Neutrophil (primary cell): ENCODE data around the gene PCK1.

Experiments
- H3K27ac ChIP-seq: fragments of 200-600 bp; sonication (generic); 2 replicates; pipeline ENCODE4 v1.5.1; 2016; ENCODE audit warnings: mild to moderate bottlenecking, moderate library complexity
- H3K27me3 ChIP-seq: fragments of 200-600 bp; sonication (generic); 2 replicates; pipeline ENCODE4 v1.6.0; 2016; ENCODE audit warnings: mild to moderate bottlenecking
- H3K36me3 ChIP-seq: fragments of 200-600 bp; sonication (generic); 2 replicates; pipeline ENCODE4 v1.5.1; 2017
- H3K4me1 ChIP-seq, 2 experiments: fragments of 200-600 bp in 1 of 2; sonication (generic) in 1 of 2; 1 replicate in 1 of 2; 2 replicates in 1 of 2; pipeline versions ENCODE4 v1.5.1 to v1.6.1; 2013 to 2016; ENCODE audit warnings: low read depth in 1 of 2, low read length in 1 of 2, mild to moderate bottlenecking in 1 of 2, moderate library complexity in 1 of 2; ENCODE audit not compliant: control insufficient read depth in 1 of 2, insufficient read depth in 1 of 2
- H3K4me3 ChIP-seq, 2 experiments: fragments of 200-600 bp in 1 of 2; sonication (generic) in 1 of 2; 1 replicate in 1 of 2; 2 replicates in 1 of 2; pipeline ENCODE4 v1.5.1; 2013 to 2016; ENCODE audit warnings: low read depth in 1 of 2, low read length in 1 of 2, mild to moderate bottlenecking in 1 of 2, moderate library complexity in 1 of 2
- H3K9me3 ChIP-seq: fragments of 200-600 bp; sonication (generic); 2 replicates; pipeline ENCODE4 v1.5.1; 2016
- TF ChIP-seq, protein P1 (sequence below): fragments of 200-600 bp; sonication (generic); IDR thresholded peaks from 2 replicates; pipeline ENCODE4 v1.5.1; 2016; ENCODE audit warnings: antibody characterized with exemption

PCK1 gene

DNA sequence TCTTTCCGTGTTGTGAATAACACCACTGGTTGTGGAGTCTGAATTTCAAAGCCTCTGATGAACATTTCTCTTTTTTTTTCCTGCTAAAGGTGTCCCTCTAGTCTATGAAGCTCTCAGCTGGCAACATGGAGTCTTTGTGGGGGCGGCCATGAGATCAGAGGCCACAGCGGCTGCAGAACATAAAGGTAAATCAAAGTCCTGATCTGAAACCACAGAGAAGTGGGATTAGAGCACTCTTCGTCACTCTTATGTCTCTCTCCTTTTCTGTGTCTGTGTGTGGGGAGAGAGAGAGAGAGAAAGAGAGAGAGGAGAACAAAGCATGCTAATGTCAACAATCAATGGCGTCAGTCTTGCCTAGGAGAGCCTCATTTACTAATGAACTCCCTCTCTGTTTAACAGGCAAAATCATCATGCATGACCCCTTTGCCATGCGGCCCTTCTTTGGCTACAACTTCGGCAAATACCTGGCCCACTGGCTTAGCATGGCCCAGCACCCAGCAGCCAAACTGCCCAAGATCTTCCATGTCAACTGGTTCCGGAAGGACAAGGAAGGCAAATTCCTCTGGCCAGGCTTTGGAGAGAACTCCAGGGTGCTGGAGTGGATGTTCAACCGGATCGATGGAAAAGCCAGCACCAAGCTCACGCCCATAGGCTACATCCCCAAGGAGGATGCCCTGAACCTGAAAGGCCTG is 4.2 kb downstream of the PCK1 start:
- H3K4me3 ChIP-seq = no peak overlapping the region
- TF ChIP-seq, protein P1, sequence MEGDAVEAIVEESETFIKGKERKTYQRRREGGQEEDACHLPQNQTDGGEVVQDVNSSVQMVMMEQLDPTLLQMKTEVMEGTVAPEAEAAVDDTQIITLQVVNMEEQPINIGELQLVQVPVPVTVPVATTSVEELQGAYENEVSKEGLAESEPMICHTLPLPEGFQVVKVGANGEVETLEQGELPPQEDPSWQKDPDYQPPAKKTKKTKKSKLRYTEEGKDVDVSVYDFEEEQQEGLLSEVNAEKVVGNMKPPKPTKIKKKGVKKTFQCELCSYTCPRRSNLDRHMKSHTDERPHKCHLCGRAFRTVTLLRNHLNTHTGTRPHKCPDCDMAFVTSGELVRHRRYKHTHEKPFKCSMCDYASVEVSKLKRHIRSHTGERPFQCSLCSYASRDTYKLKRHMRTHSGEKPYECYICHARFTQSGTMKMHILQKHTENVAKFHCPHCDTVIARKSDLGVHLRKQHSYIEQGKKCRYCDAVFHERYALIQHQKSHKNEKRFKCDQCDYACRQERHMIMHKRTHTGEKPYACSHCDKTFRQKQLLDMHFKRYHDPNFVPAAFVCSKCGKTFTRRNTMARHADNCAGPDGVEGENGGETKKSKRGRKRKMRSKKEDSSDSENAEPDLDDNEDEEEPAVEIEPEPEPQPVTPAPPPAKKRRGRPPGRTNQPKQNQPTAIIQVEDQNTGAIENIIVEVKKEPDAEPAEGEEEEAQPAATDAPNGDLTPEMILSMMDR = no peak
- H3K9me3 ChIP-seq = no peaks in the 10 kb centered on the region
- H3K36me3 ChIP-seq = no peaks in the 10 kb centered on the region
- H3K27ac ChIP-seq = no peak overlapping the region
- peaks cover 55% of the 10 kb centered on the region for H3K27me3 ChIP-seq
- no peaks in the 10 kb centered on the region for H3K4me1 ChIP-seq

DNA sequence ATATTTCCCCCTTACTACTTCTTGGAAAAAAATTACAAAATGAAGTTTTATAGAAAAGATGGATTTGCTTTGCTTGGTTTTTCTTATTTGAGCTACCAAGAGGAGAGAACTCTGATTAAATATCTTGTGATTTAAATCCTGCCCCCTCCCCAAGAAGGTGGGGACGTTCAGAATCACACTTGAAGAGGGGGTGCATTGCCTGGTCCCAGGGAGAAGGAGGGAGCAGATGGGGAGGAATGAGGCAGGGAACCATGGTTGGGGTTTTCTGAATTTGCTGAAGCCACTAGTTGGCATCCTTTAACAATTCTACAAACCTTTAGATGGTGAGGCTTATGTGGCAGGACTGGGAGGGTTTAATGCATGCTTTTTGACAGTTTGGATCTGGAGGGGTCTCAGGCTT is 5.5 kb downstream of the PCK1 start:
- H3K4me1 ChIP-seq = no peaks in the 10 kb centered on the region
- H3K27ac ChIP-seq = no peak overlapping the region
- H3K27me3 ChIP-seq = peaks cover 53% of the 10 kb centered on the region
- no peaks in the 10 kb centered on the region for H3K9me3 ChIP-seq
- no peak overlapping the region for H3K4me3 ChIP-seq
- TF ChIP-seq, protein P1 = no peak
- no peaks in the 10 kb centered on the region for H3K36me3 ChIP-seq

DNA sequence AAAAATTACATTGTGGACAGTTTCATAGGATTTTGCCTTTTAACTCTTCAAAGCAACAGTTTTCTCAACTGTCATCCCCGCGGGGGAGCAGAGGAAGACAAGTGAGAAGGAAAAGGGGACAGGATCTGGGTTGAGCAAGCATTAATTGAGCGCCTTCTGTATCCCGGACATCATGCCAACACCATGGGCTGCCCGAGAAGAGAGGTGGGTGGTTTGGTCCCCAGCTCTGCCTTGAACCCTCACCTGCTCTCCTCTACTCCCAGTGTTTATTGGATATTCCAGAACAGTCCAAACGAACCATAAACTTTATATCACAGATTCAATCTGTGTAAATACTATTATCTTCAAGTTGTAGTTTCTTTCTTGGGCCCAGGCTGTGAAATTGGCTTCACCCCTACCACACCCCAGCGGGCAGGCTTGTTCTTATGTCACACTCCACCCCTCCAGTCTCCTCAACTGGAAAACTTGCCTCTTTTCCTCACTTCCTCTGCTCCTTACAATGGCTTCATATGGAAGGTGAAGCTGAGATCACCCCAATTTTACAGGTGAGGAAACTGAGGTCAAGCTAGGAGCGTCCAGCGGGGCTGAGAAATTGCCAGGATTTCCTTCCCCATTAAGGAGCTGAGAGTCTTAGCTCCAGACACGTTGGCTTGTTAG is 6.0 kb downstream of the PCK1 start:
- no peak overlapping the region for H3K4me3 ChIP-seq
- no peak overlapping the region for H3K27ac ChIP-seq
- no peaks in the 10 kb centered on the region for H3K4me1 ChIP-seq
- TF ChIP-seq, protein P1 = no peak
- H3K27me3 ChIP-seq = peaks cover 50% of the 10 kb centered on the region
- H3K36me3 ChIP-seq = no peaks in the 10 kb centered on the region
- no peaks in the 10 kb centered on the region for H3K9me3 ChIP-seq

DNA sequence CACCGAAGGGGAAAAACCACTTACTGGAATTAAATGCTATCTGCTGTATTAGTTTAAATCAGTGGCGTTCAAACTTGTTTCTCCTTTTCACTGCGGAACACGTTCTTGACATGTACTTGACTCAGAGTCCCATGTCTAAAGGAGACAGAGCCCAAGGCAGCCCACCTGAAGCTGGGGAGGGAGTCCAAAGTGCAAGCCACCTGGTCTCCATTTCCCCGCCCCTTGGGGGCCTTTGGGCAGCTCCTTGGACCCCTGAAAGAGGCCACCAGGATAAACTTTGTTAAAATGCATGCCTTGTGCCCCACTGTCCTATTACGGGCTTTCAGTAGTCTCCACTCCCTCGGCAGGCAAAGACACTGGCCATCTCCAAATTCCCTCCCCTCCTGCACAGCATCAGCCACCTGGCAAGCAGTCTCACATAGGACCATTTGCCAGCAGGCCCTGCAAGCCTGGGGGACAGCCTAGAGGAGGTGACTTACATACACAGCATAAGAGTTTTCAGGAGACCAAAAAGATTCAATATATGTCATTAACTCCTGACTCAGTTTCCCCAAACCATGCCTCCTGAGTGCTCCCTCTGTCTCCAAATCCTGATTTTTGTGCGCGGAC is 6.7 kb downstream of the PCK1 start:
- H3K27ac ChIP-seq = no peak overlapping the region
- H3K4me3 ChIP-seq = no peak overlapping the region
- TF ChIP-seq, protein P1 = no peak
- peaks cover 55% of the 10 kb centered on the region for H3K27me3 ChIP-seq
- no peaks in the 10 kb centered on the region for H3K36me3 ChIP-seq
- no peaks in the 10 kb centered on the region for H3K9me3 ChIP-seq
- no peaks in the 10 kb centered on the region for H3K4me1 ChIP-seq

DNA sequence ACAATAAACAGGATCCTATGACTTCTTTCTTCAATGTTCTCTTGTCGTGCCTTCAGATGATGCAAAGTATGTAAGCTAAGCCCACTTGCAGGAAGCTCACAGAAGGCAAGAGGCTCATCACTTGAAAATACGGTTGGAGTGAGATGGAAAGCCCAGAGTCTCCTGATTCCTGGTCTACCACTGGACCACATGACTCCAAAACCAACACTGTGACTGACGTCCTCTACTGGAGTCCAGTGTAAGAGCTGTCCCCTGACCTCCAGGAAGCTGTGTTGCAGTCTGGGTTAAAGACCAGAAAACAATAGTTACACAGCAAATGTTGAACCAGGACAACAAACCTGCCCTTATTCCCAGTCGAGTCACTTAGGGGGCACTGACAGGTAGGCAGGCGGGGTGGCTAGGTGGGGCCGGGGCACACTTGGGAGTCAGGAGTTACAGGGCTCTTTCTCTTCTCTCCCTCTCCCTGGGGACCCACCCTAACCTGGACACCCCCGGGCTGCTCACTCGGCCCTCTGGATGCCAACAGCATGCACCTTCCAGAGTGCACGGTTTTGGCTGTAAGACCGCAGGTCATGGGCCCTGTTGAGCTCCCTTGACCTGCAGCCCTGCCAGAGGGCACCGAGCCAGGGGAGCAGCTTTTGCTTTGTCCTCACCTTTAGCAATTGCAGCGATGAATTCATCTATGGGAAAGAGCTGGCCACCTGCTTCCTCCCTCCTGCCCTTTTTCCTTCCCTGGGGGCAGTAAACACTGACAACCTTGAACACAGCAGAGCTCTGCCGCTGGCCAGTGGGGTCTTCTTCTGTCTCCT is 7.4 kb downstream of the PCK1 start:
- H3K36me3 ChIP-seq = no peaks in the 10 kb centered on the region
- H3K4me3 ChIP-seq = no peak overlapping the region
- peaks cover 56% of the 10 kb centered on the region for H3K27me3 ChIP-seq
- no peaks in the 10 kb centered on the region for H3K9me3 ChIP-seq
- no peak overlapping the region for H3K27ac ChIP-seq
- H3K4me1 ChIP-seq = no peaks in the 10 kb centered on the region
- TF ChIP-seq, protein P1 = no peak
